GM19397 (cell line): ENCODE data around the gene MANEA.
"Not testable (repeated sequence)": the region's sequence is repeated elsewhere in the genome, so short reads cannot be mapped to it uniquely, and the experiment has no call there.

Source experiments
- ATAC-seq: cut with Tn5 transposase; IDR thresholded peaks from one replicate; pipeline ENCODE4 v1.9.1; 2021; ENCODE audit warnings: mild to moderate bottlenecking, moderate library complexity; ENCODE audit not compliant: unreplicated experiment

Gene MANEA

GRCh38 chr6:95584226-95584625 lies 6.9 kb downstream of the MANEA start:
- ATAC-seq: not testable (repeated sequence)

GRCh38 chr6:95587989-95588388 lies 10.7 kb downstream of the MANEA start:
- ATAC-seq: no peak

GRCh38 chr6:95589067-95589466 lies 11.7 kb downstream of the MANEA start:
- no peak for ATAC-seq

GRCh38 chr6:95589826-95590570 lies 12.7 kb downstream of the MANEA start:
- ATAC-seq: no peak

GRCh38 chr6:95593025-95593424 lies 15.7 kb downstream of the MANEA start:
- ATAC-seq: no peak

GRCh38 chr6:95596021-95596420 lies 18.7 kb downstream of the MANEA start:
- no peak for ATAC-seq

GRCh38 chr6:95599706-95600105 lies 22.4 kb downstream of the MANEA start:
- no peak for ATAC-seq

- ATAC-seq: no peak
Observed at GRCh38 chr6:95601133-95601532, 23.8 kb downstream of the MANEA start.

GRCh38 chr6:95614094-95614493 lies 36.8 kb downstream of the MANEA start:
- no peak for ATAC-seq

GRCh38 chr6:95629551-95629950 lies 52.2 kb downstream of the MANEA start:
- ATAC-seq: no peak

- no peak for ATAC-seq
Observed at GRCh38 chr6:95636552-95637431, 59.5 kb downstream of the MANEA start.

- ATAC-seq: no peak
Observed at GRCh38 chr6:95648636-95649035, 71.3 kb downstream of the MANEA start.

GRCh38 chr6:95649451-95649850 lies 72.1 kb downstream of the MANEA start:
- no peak for ATAC-seq

- no peak for ATAC-seq
Observed at GRCh38 chr6:95654176-95654575, 76.8 kb downstream of the MANEA start.

- ATAC-seq: no peak
Observed at GRCh38 chr6:95658886-95659285, 81.6 kb downstream of the MANEA start.
